IMR-90 (cell line): Measurements from ENCODE around the gene BMAL2. TPM values are rescaled to one million over a fixed set of nuclear protein-coding genes. Genes with fewer than 3 reads are reported as not detected.

Experiments
- ATAC-seq: fragments of 200-7000 bp; cut with Tn5 transposase; 2 replicates; pipeline ENCODE4 v1.9.1; 2020; ENCODE audit warnings: low read depth, mild to moderate bottlenecking, moderate library complexity
- BruUV-seq: library from RNA; stranded (reverse); fragments of 400-500 nt; replicated peaks from 2 replicates; lab custom pipeline; 2021; lab: Mats Ljungman, UMichigan
- CTCF ChIA-PET: fragments of 300-600 bp; formaldehyde crosslinking; extraction: SDS; loops from one replicate; lab custom pipeline; 2021; ENCODE audit warnings: antibody characterized with exemption; lab: Yijun Ruan, JAX
- POLR2A ChIA-PET: fragments of 300-600 bp; sonication (Branson Sonifier 250); formaldehyde crosslinking; loops from one replicate; lab custom pipeline; 2022; ENCODE audit warnings: antibody characterized with exemption; ENCODE audit not compliant: unreplicated experiment; lab: Charles Lee
- DNase-seq: peaks from one replicate; pipeline ENCODE4 v3.0.0; 2013
- H2AFZ ChIP-seq: replicated peaks from 2 replicates; pipeline ENCODE3; 2013; ENCODE audit warnings: low read length, mild to moderate bottlenecking; ENCODE audit not compliant: poor library complexity
- H2AK5ac ChIP-seq: 2 replicates; pipeline ENCODE4 v1.6.1; 2013; ENCODE audit warnings: low read depth, low read length, inconsistent platforms
- H2AK9ac ChIP-seq: replicated peaks from 2 replicates; pipeline ENCODE3; 2013; ENCODE audit warnings: mild to moderate bottlenecking, low read depth, low read length, moderate library complexity; ENCODE audit not compliant: poor library complexity
- H2BK120ac ChIP-seq: 2 replicates; pipeline ENCODE4 v1.6.1; 2013; ENCODE audit warnings: low read depth, low read length, inconsistent platforms
- H2BK15ac ChIP-seq: 3 replicates; pipeline ENCODE4 v1.6.1; 2013; ENCODE audit warnings: low read depth, low read length, inconsistent platforms
- H2BK20ac ChIP-seq: 2 replicates; pipeline ENCODE4 v1.6.1; 2013; ENCODE audit warnings: low read depth, mild to moderate bottlenecking, inconsistent platforms, low read length, moderate library complexity
- H2BK5ac ChIP-seq: 2 replicates; pipeline ENCODE4 v1.6.1; 2013; ENCODE audit warnings: mild to moderate bottlenecking, low read depth, low read length, inconsistent platforms; ENCODE audit not compliant: poor library complexity, severe bottlenecking
- H3K14ac ChIP-seq: replicated peaks from 2 replicates; pipeline ENCODE4 v1.6.1; 2013; ENCODE audit warnings: low read depth, low read length, inconsistent platforms
- H3K18ac ChIP-seq: 2 replicates; pipeline ENCODE4 v1.6.1; 2013; ENCODE audit warnings: low read depth, low read length, control low read depth
- H3K23ac ChIP-seq: 2 replicates; pipeline ENCODE4 v1.6.1; 2013; ENCODE audit warnings: low read depth, low read length, inconsistent platforms
- H3K27ac ChIP-seq: 2 replicates; pipeline ENCODE4 v1.5.1; 2013; ENCODE audit warnings: mild to moderate bottlenecking, control low read depth, low read length; ENCODE audit not compliant: insufficient read depth
- H3K27me3 ChIP-seq: 2 replicates; pipeline ENCODE4 v1.6.1; 2013; ENCODE audit warnings: low read length; ENCODE audit not compliant: control insufficient read depth, insufficient read depth
- H3K36me3 ChIP-seq: 2 replicates; pipeline ENCODE4 v1.6.1; 2013; ENCODE audit warnings: low read length, mixed read lengths; ENCODE audit not compliant: control insufficient read depth, insufficient read depth
- H3K4ac ChIP-seq: 2 replicates; pipeline ENCODE4 v1.6.1; 2013; ENCODE audit warnings: low read depth, low read length, inconsistent platforms
- H3K4me1 ChIP-seq: 2 replicates; pipeline ENCODE4 v1.6.1; 2013; ENCODE audit warnings: low read length, mixed read lengths; ENCODE audit not compliant: control insufficient read depth, insufficient read depth
- H3K4me2 ChIP-seq: 2 replicates; pipeline ENCODE4 v1.6.1; 2013; ENCODE audit warnings: low read depth, mild to moderate bottlenecking, control low read depth, low read length, moderate library complexity
- H3K4me3 ChIP-seq: 2 replicates; pipeline ENCODE4 v1.5.1; 2013; ENCODE audit warnings: low read depth, mild to moderate bottlenecking, control low read depth, low read length, moderate library complexity; ENCODE audit not compliant: insufficient read depth
- H3K56ac ChIP-seq: 2 replicates; pipeline ENCODE4 v1.6.1; 2013; ENCODE audit warnings: low read length, inconsistent platforms; ENCODE audit not compliant: insufficient read depth; ENCODE audit errors: extremely low read depth
- H3K79me1 ChIP-seq, 2 experiments: 2 replicates each; pipeline ENCODE4 v1.6.1; 2013; ENCODE audit warnings: low read length in 2 of 2, inconsistent platforms in 1 of 2, low read depth in 1 of 2
- H3K9ac ChIP-seq: 2 replicates; pipeline ENCODE4 v1.6.1; 2013; ENCODE audit warnings: low read depth, low read length, control low read depth
- H3K9me1 ChIP-seq: 2 replicates; pipeline ENCODE4 v1.6.1; 2013; ENCODE audit warnings: low read length, inconsistent platforms; ENCODE audit not compliant: insufficient read depth
- H3K9me3 ChIP-seq: 2 replicates; pipeline ENCODE4 v1.6.1; 2013; ENCODE audit warnings: low read length; ENCODE audit not compliant: control insufficient read depth, insufficient read depth
- H4K20me1 ChIP-seq: 2 replicates; pipeline ENCODE4 v1.6.1; 2013; ENCODE audit warnings: low read length, inconsistent platforms; ENCODE audit not compliant: insufficient read depth
- H4K5ac ChIP-seq: 2 replicates; pipeline ENCODE4 v1.6.1; 2013; ENCODE audit warnings: mild to moderate bottlenecking, low read depth, low read length, control low read depth
- H4K8ac ChIP-seq, 2 experiments: 2 replicates each; pipeline ENCODE4 v1.6.1; 2013; ENCODE audit warnings: low read depth in 2 of 2, low read length in 2 of 2, control low read depth in 1 of 2, inconsistent platforms in 1 of 2
- H4K91ac ChIP-seq: 2 replicates; pipeline ENCODE4 v1.6.1; 2013; ENCODE audit warnings: low read depth, low read length, inconsistent platforms; ENCODE audit not compliant: insufficient read depth
- BHLHE40 ChIP-seq: fragments of 150-350 bp; IDR thresholded peaks from 2 replicates; pipeline ENCODE4 v1.6.1; 2016; ENCODE audit warnings: mild to moderate bottlenecking, low read depth, low read length
- CEBPB ChIP-seq: IDR thresholded peaks from 2 replicates; pipeline ENCODE4 v1.6.1; 2012; ENCODE audit warnings: low read depth, low read length, improper control_type of control experiment
- CHD1 ChIP-seq: IDR thresholded peaks from 2 replicates; pipeline ENCODE4 v1.6.1; 2012; ENCODE audit warnings: low read depth, low read length, improper control_type of control experiment
- CTCF ChIP-seq: conservative IDR thresholded peaks from 2 replicates; pipeline ENCODE4 v1.5.1; 2012; ENCODE audit warnings: mild to moderate bottlenecking, low read depth, low read length, improper control_type of control experiment
- ELK1 ChIP-seq: fragments of 150-350 bp; IDR thresholded peaks from 2 replicates; pipeline ENCODE4 v1.6.1; 2016; ENCODE audit warnings: low read depth, mild to moderate bottlenecking, low read length, moderate library complexity, borderline replicate concordance
- FOS ChIP-seq: fragments of 150-350 bp; IDR thresholded peaks from 2 replicates; pipeline ENCODE4 v1.6.1; 2016; ENCODE audit warnings: low read depth, low read length
- MAFK ChIP-seq: IDR thresholded peaks from 2 replicates; pipeline ENCODE4 v1.6.1; 2012; ENCODE audit warnings: low read depth, low read length, improper control_type of control experiment
- MAZ ChIP-seq: IDR thresholded peaks from 2 replicates; pipeline ENCODE4 v1.6.1; 2012; ENCODE audit warnings: low read depth, mild to moderate bottlenecking, low read length, improper control_type of control experiment, moderate library complexity, borderline replicate concordance
- MXI1 ChIP-seq: IDR thresholded peaks from 2 replicates; pipeline ENCODE4 v1.6.1; 2012; ENCODE audit warnings: low read depth, mild to moderate bottlenecking, low read length, moderate library complexity, borderline replicate concordance
- NFE2L2 ChIP-seq: fragments of 150-350 bp; IDR thresholded peaks from 2 replicates; pipeline ENCODE4 v1.6.1; 2016; ENCODE audit warnings: low read depth, mild to moderate bottlenecking, low read length
- POLR2A ChIP-seq: IDR thresholded peaks from 2 replicates; pipeline ENCODE4 v1.6.1; 2012; ENCODE audit warnings: mild to moderate bottlenecking, low read depth, low read length
- RAD21 ChIP-seq: IDR thresholded peaks from 2 replicates; pipeline ENCODE4 v1.6.1; 2012; ENCODE audit warnings: low read length, improper control_type of control experiment
- RCOR1 ChIP-seq: IDR thresholded peaks from 2 replicates; pipeline ENCODE4 v1.6.1; 2012; ENCODE audit warnings: mild to moderate bottlenecking, low read length, improper control_type of control experiment; ENCODE audit not compliant: insufficient replicate concordance
- RFX5 ChIP-seq: IDR thresholded peaks from 2 replicates; pipeline ENCODE4 v1.8.0; 2012; ENCODE audit warnings: low read depth, mild to moderate bottlenecking, low read length, moderate library complexity
- SMC3 ChIP-seq: fragments of 150-350 bp; IDR thresholded peaks from 2 replicates; pipeline ENCODE4 v1.6.1; 2016; ENCODE audit warnings: low read depth, mild to moderate bottlenecking, antibody characterized with exemption, low read length, moderate library complexity
- USF2 ChIP-seq: fragments of 150-350 bp; IDR thresholded peaks from 2 replicates; pipeline ENCODE4 v1.6.1; 2017; ENCODE audit warnings: mild to moderate bottlenecking, antibody characterized with exemption, low read length, low read depth
- WGBS, 2 experiments: methylation state at CpG; one replicate each; pipeline versions ENCODE4 v1.1.5 to v1.1.7; 2013; ENCODE audit warnings: missing lambda C conversion rate in 2 of 2; ENCODE audit not compliant: insufficient read length in 1 of 2; ENCODE audit errors: extremely low coverage in 2 of 2; 5-methylcytosine and 5-hydroxymethylcytosine counted together
- dilution Hi-C: fragments of 300-500 bp; cut with HindIII; formaldehyde crosslinking; loops from one replicate; pipeline ENCODE4 v1.14.3; 2018; ENCODE audit warnings: low sequenced_read_pairs; ENCODE audit not compliant: unreplicated experiment
- in situ Hi-C: fragments of 300-500 bp; cut with MboI; formaldehyde crosslinking; loops from 3 replicates; pipeline ENCODE4 v1.14.3; 2019; ENCODE audit warnings: low sequenced_read_pairs, inconsistent platforms, mixed read lengths
- intact Hi-C: fragments of 100-400 bp; cut with micrococcal nuclease; formaldehyde crosslinking; loops from 2 replicates; pipeline ENCODE4 v1.10.0; 2022
- polyA plus RNA-seq, 3 experiments: library from polyadenylated mRNA; depleted of rRNA; stranded (reverse); fragments of >200 nt; gene quantifications; 2 replicates each; pipeline ENCODE4 v1.2.3, GENCODE V29; 2012; ENCODE audit warnings: low replicate concordance in 1 of 3
- total RNA-seq: library from RNA; depleted of rRNA; stranded (reverse); fragments of >200 nt; gene quantifications from 2 replicates; pipeline ENCODE4 v1.2.3, GENCODE V29; 2012

BMAL2 gene
- total and polyA plus RNA-seq, 2 of the 4 experiments (the other 2 are of a cell fraction) = 11.0 to 57.0 TPM

- no peak for DNase-seq
- TF ChIP-seq BHLHE40 (no peak), RAD21 (no peak), FOS (no peak), RCOR1 (no peak), MXI1 (no peak), CHD1 (no peak), CEBPB (no peak), RFX5 (no peak), SMC3 (no peak), NFE2L2 (no peak), MAFK (no peak), POLR2A (no peak), USF2 (no peak), MAZ (no peak), ELK1 (no peak), CTCF (no peak)
- Histone ChIP-seq H4K91ac (no peak overlapping the region; the same call in 1 of the 2 replicates), H3K9me3 (no peaks in the 10 kb centered on the region), H3K23ac (0 out of 2 replicates have a peak overlapping the region, but pooled peaks have one; percentile 3), H3K27me3 (no peaks in the 10 kb centered on the region), H3K14ac (peak overlapping the region; percentile 45), H3K9me1 (peaks cover 9% of the 10 kb centered on the region), H4K8ac (peak overlapping the region in 1 of 2 experiments; percentile 39; a peak in 1 of 4 replicates), H3K4me1 (peaks cover 14% of the 10 kb centered on the region), H2BK20ac (peak overlapping the region; percentile 27), H3K27ac (peak overlapping the region; percentile 63; the same call in 1 of the 2 replicates), H4K20me1 (no peaks in the 10 kb centered on the region), H3K9ac (no peak overlapping the region), H3K4me2 (peak overlapping the region; percentile 45; the same call in 1 of the 2 replicates), H3K4me3 (no peak overlapping the region), H2BK15ac (no peak overlapping the region), H2BK120ac (peak overlapping the region; percentile 48; the same call in 1 of the 2 replicates), H4K5ac (peak overlapping the region; percentile 3; the same call in 1 of the 2 replicates), H3K79me1 (peaks cover 35 to 61% of the 10 kb centered on the region in 2 experiments), H3K18ac (peak overlapping the region; percentile 52; the same call in 1 of the 2 replicates), H3K36me3 (no peaks in the 10 kb centered on the region), H2AK9ac (no peak overlapping the region), H3K56ac (no peak overlapping the region), H2AK5ac (peak overlapping the region; percentile 32; the same call in 1 of the 2 replicates), H2BK5ac (peak overlapping the region; percentile 77), H2AFZ (no peak overlapping the region), H3K4ac (peak overlapping the region; percentile 14; the same call in 1 of the 2 replicates)
- WGBS, 2 experiments = 100% methylated on average over 1 of the region's 2 CpGs; no CpG with 5 or more reads in 1 of the 2 experiments
- intact Hi-C loops = no loop called here
- ChIA-PET CTCF (no interaction called here), POLR2A (no interaction called here)
- in situ Hi-C loops = no loop called here
- BruUV-seq = no TSS peak
- dilution Hi-C loops = no loop called here
- ATAC-seq = peak; percentile 44; the same call in 1 of the 2 replicates
These were observed 22.9 kb downstream of the BMAL2 start for GRCh38 chr12:27355486-27355885.
